Measurements from ENCODE around the gene SELENOS. TPM values are rescaled to one million over a fixed set of nuclear protein-coding genes. Genes with fewer than 3 reads are reported as not detected.

Gene SELENOS
- total RNA-seq, 1 donor from 2014 or later: 162 TPM

- FAIRE-seq: no peak
These were observed 41.0 kb upstream of the SELENOS start for GRCh38 chr15:101318147-101318819.

GRCh38 chr15:101317336-101317872 is 40.1 kb upstream of the SELENOS start:
- no peak overlapping the region for H3K4me3 ChIP-seq (ENCODE audit: low read depth, low read length)
- no peaks in the 10 kb centered on the region for H3K36me3 ChIP-seq (ENCODE audit: control insufficient read depth, insufficient read depth, low read length)
- peak; percentile 18 for FAIRE-seq
- no peak for DNase-seq (ENCODE audit: low read depth)
- no peak for TF ChIP-seq CTCF (IDR thresholded peaks at IDR 0.05; ENCODE audit: insufficient read depth, low read length, severe bottlenecking)
- peaks cover 5% of the 10 kb centered on the region for H3K27me3 ChIP-seq (ENCODE audit: control insufficient read depth, insufficient read depth, low read length)

More at GRCh38 chr15:101318147-101318819, 41.0 kb upstream of the SELENOS start:
- peak; percentile 73 for DNase-seq (ENCODE audit: low read depth)
- Histone ChIP-seq H3K36me3 (ENCODE audit: control insufficient read depth, insufficient read depth, low read length) (no peaks in the 10 kb centered on the region), H3K4me3 (ENCODE audit: low read depth, low read length) (no peak overlapping the region), H3K27me3 (ENCODE audit: control insufficient read depth, insufficient read depth, low read length) (peaks cover 5% of the 10 kb centered on the region)
- TF ChIP-seq CTCF (IDR thresholded peaks at IDR 0.05; ENCODE audit: insufficient read depth, low read length, severe bottlenecking): no peak

GRCh38 chr15:101316529-101316928 is 39.2 kb upstream of the SELENOS start:
- no peak for FAIRE-seq
- DNase-seq (ENCODE audit: low read depth): no peak
- H3K4me3 ChIP-seq (ENCODE audit: low read depth, low read length): no peak overlapping the region
- H3K27me3 ChIP-seq (ENCODE audit: control insufficient read depth, insufficient read depth, low read length): peaks cover 5% of the 10 kb centered on the region
- no peaks in the 10 kb centered on the region for H3K36me3 ChIP-seq (ENCODE audit: control insufficient read depth, insufficient read depth, low read length)
- no peak for TF ChIP-seq CTCF (IDR thresholded peaks at IDR 0.05; ENCODE audit: insufficient read depth, low read length, severe bottlenecking)

GRCh38 chr15:101315736-101316135 is 38.5 kb upstream of the SELENOS start:
- peaks cover under 1% of the 10 kb centered on the region for H3K27me3 ChIP-seq (ENCODE audit: control insufficient read depth, insufficient read depth, low read length)
- FAIRE-seq (no peak), DNase-seq (ENCODE audit: low read depth) (no peak)
- no peak for TF ChIP-seq CTCF (IDR thresholded peaks at IDR 0.05; ENCODE audit: insufficient read depth, low read length, severe bottlenecking)
- no peak overlapping the region for H3K4me3 ChIP-seq (ENCODE audit: low read depth, low read length)
- H3K36me3 ChIP-seq (ENCODE audit: control insufficient read depth, insufficient read depth, low read length): no peaks in the 10 kb centered on the region

GRCh38 chr15:101314336-101315125 is 37.2 kb upstream of the SELENOS start:
- Histone ChIP-seq H3K36me3 (ENCODE audit: control insufficient read depth, insufficient read depth, low read length) (no peaks in the 10 kb centered on the region), H3K27me3 (ENCODE audit: control insufficient read depth, insufficient read depth, low read length) (no peaks in the 10 kb centered on the region), H3K4me3 (ENCODE audit: low read depth, low read length) (no peak overlapping the region)
- DNase-seq (ENCODE audit: low read depth) (no peak), FAIRE-seq (no peak)
- TF ChIP-seq CTCF (IDR thresholded peaks at IDR 0.05; ENCODE audit: insufficient read depth, low read length, severe bottlenecking): no peak

Measured in bronchial epithelial cell (primary cell).